HG03442 (cell line): Measurements from ENCODE around the gene TREX2.
A peak's percentile ranks its signal among the peaks of the same experiment; 100 is the strongest.

Source experiments
- ATAC-seq: cut with Tn5 transposase; IDR thresholded peaks from one replicate; pipeline ENCODE4 v1.9.1; 2021; ENCODE audit warnings: mild to moderate bottlenecking, moderate library complexity; ENCODE audit not compliant: unreplicated experiment

TREX2 gene

GRCh38 chrX:153440556-153441135 is 5.2 kb downstream of the TREX2 start:
- ATAC-seq: no peak

- ATAC-seq: no peak
Measured at GRCh38 chrX:153439977-153440376, 5.9 kb downstream of the TREX2 start.

GRCh38 chrX:153438532-153438931 is 7.3 kb downstream of the TREX2 start:
- ATAC-seq: no peak

GRCh38 chrX:153435845-153436244 is 10.0 kb downstream of the TREX2 start:
- no peak for ATAC-seq

- ATAC-seq: no peak
Measured at GRCh38 chrX:153434801-153435200, 11.1 kb downstream of the TREX2 start.

- ATAC-seq: no peak
Measured at GRCh38 chrX:153433781-153434285, 12.0 kb downstream of the TREX2 start.

- ATAC-seq: no peak
Measured at GRCh38 chrX:153433161-153433680, 12.6 kb downstream of the TREX2 start.

DNA sequence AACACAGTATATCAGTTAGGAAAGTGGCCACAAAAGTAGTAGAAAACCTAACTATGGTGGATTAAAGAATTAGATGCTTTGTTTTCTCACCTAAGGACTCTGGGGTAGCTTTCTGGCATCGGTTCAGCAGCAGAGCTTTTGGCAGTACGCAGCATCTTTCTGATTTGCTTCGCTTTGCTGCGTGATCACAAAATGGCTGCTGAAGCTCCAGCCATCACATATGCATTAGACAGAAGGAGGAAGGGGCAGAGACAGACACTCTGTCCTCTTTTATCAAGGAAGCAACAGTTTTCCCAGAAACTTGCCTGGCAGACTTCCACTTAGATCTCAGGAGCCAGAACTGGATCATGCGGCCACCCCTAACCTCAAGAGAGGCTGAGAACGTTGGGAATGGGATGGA is 15.1 kb downstream of the TREX2 start:
- no peak for ATAC-seq

DNA sequence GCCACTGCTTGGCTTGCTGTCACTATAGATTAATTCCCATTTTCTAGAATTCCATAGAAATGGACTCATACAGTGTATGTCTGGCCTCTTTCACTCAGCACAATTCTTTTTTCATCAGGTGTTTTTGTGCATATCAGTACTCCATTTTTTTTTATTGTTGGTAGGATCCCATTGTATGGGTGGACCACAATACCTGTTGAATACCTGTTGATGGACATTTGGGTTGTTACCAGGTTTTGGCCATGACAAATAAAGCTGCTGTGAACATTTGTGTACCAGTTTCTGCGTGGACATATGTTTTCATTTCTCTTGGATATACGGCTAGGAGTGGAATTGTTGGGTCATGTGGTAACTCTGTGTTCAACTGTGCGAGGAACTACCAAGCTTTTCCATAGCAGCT is 19.7 kb downstream of the TREX2 start:
- no peak for ATAC-seq

DNA sequence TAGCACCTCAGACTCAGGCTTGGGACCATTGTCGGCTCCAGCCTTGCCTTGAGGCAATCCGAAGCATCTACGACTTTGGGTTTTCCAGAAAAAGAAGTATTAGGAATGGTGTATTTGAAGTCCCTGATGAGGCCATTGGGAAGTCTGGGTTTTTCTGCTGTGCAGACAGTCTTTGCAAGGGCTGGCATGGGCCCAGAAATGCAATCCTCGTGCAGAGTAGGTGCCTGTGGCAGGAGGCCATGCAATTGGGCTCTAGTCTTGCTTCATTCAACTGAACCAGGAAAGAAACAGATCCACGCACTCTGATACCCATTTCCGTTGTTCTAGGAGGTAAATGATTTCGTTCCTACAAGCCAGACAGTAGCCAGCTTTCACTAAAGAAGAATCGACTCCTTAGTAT is 22.2 kb downstream of the TREX2 start:
- no peak for ATAC-seq

DNA sequence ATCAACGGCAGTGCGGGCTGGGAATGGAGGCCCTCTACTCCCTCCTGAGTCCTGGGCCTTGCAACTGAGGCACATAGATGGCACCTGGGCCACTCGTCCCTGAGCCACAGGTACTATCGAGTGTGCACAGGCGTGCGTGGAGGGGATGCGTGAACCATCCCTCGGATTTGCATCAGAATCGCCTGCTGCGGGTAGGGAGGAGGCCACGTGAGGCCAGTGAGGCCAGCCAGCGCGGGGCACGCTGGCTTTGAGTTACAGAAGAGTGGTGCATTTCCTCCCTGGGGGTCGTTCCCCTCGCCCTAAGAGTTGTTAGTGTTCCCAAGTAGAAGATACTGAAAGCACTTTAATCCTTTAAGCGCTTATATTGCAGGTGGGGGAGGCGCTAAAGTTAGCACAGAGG is 24.0 kb downstream of the TREX2 start:
- ATAC-seq: no peak

- no peak for ATAC-seq
Measured at GRCh38 chrX:153420851-153421599, 24.8 kb downstream of the TREX2 start.

GRCh38 chrX:153417637-153418036 is 28.2 kb downstream of the TREX2 start:
- ATAC-seq: no peak

DNA sequence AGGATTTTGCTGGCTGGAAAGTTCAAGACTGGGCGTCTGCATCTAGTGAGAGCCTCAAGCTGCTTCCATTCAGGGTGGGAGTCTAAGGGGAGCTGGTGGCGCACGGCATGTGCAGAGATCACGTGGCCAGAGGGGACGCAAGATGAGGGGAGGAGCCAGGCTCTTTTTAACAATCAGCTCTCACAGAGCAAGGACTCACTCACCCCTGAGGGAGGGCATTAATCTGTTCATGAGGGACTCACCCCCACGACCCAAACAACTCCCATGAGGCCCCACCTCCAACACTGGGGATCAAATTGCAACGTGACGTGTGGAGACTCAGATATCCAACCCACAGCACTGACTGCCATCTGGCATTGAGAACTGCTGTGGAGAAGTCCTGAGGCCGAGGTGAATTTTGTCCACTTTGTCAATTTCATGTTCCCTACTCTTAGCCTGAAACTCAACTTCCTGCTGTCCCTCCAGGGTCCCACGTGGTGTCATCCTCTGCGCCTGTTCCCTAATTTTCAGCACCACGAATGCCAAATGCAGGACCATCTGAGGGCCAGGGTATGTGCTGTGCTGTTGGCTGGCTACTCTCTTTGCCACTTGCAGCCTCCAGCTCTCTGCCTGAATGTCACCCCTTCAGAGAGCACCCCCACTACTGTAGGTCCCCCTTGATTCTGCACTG is 28.9 kb downstream of the TREX2 start:
- ATAC-seq: no peak

DNA sequence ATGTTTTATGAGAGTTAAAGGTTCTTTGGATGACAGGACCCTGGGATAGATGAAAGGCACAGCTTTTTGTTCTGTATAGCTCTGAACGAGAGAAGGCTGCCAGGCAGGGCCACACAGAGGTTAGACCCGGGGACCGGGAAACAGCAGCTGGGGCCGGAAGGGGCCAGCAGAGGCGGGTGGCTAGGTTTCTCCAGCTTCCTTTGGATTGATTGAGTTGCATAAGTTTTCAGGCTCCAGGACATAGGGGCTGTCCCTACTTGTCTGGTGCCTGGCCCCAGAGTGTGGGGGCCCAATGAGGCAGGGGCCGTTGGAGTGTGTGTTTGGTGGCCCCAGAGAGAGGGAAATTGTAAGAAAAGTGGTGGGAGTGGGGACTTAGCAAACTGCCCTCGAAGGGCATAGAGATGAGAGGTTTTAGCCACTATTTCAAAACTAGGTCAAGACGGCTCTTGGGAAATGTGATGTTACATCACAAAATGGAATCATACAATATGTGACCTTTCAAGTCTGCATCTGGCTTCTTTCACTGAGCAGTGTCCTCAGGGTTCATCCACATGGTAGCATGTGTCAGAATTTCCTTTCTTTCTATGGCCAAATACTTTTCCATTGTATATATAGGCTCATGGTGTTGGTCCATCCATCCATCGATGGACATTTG is 30.9 kb downstream of the TREX2 start:
- no peak for ATAC-seq

DNA sequence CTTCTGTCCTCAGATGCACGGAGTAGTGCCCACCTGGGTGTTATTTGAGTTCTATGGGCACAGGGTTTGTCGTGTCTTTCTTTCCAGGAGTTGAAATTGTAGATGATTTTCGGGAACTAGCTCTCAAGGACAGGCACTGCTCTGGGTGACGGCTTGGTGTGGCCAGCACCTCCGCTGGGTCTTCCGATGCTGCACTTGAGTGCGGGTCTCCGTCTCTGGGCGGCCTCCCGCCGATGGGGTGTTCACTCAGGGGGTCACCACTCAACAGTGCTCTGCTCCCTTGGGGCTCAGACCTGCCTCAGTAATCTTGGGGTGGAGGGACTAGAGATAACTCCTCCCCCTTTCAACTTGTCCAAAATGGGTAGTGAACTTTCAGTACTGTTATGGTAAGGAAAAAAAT is 32.1 kb downstream of the TREX2 start:
- no peak for ATAC-seq

GRCh38 chrX:153412746-153413720 is 32.8 kb downstream of the TREX2 start:
- ATAC-seq: no peak

GRCh38 chrX:153411988-153412574 is 33.8 kb downstream of the TREX2 start:
- no peak for ATAC-seq

DNA sequence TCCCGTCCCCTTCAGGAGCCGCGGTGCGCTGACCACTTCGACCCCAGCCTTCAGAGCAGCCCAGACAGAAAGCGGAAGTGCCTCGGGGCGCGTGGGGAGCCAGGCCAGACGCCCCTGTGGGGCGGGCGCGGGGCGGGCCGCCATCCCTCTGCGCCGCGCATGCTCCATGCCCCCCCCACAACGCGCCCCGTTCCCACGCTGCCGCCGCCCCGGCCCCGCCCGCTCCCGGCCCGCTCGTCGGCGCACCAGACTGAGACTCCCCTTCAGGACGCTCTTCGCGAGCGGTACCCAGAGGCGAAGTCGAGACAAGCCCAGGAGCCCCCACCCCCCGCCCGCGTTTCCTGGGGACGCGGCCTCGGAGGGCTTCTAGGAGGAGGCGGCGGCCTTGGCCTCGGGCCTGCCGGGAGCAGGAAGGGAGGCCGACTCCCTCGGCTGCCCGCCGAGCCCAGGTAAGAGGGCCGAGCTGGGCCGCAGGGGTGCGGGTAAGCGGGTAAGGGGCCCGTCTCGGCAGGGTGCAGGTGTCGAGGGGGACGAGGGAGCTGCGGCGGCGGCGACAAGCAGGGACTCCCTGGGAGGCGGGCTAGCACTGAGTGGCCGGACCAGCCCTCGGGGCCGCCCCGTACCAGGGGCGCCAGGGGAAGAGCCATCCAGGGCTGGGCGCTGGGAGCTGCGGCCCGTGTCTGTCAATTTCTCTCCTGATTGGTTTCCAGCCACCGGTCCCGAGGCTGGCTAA is 34.4 kb downstream of the TREX2 start, which contains the start of gene ZFP92:
Gene ZFP92 (plus strand): TSS at position 218 of the 733 bp plus-strand sequence. CDS start 6,851 bp downstream, outside the sequence.
- ATAC-seq: peak; percentile 60
